ENCODE measurements around the gene PKP1.

Gene PKP1

DNA sequence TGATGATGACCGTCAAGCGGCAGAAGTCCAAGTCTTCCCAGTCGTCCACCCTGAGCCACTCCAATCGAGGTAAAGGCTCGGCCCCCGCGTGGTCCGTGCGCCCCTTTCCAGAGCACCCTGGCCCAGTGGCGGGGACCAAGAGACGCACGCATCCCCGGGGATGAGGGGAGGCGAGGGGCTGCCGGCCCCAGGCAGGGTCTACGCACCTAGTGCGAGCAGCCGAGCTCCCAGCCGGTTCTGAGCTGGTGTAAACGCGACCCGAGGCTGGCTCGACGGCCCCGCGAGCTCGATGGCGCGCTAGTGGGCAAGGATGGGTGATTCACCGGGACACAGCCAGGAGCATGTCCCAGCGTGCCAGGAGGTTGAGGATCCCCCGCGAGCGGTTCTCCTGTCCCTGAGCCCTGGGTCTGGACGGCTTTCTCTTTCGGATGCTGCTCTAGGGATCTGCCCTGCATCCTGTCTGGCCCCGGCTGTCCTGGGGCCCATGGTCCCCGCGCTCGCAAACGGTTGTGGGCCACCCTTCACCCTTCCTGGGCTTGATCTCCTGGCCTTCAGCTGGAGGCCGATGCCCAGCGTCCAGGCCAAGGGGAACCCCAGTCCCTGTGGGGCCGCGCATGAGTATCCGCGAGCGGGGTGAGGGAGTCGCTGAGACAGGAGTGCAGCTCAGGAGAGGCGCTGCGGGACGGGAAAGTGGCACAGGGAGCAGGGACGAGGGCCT is 689 bp downstream of the PKP1 start:
- DNase-seq: no peak

DNA sequence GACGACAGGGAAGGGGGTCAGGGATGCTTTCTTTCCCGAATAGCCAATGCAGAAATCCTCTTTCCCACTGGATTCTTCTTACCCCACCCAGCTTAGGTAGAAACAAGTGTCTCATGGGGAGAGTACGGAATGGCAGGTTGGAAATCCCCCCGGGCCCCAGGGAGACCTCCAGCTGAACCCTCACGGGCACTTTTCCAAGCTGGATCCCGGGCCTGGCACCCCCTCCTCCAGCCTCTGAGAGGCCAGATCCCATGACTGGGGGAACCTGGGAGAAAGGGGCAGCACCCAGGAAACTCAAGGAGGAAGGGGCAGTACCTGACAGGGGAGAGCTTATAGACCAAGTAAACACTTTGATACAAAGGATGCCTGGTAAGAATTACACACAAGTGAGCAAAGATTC is 1.3 kb downstream of the PKP1 start:
- DNase-seq: no peak

DNA sequence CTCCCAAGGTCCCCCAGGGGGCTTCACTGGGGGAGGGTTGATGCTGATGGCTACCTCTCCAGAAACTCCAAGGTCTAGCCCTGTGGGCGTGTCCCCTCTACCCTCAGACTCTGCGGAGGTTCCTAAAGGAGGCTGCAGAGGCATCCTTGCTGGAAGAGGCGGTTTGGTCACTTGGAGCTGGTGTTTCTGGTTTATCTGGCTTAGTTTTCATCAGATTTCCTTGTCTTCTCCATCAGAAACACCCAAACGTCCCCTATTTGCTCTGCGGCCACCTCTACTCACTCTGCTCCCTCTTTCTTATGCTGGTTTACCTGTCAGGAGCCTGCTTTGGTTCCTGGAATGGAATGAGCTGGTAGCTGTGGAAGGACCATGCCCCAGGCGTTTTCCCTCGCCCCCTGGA is 2.5 kb downstream of the PKP1 start:
- no peak for DNase-seq

DNA sequence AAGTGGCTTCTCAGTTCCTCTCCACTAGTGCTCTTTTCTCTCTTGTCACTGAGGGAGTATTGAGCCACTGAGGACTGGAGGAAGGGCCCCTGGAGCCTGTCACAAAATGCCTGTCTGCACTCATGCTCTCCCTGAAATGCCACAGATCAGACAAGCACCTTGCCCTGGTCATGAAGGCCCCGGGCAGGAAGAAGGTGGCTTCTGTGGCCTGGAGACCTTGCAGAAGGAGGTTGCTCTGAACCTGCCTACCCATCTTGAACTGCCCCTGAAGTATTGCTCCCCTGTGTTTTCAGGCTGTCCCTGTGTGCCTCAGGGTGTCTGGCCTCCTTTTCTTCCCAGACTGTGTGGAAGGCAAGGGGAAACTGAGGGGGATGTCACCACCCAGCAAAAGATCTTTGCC is 3.1 kb downstream of the PKP1 start:
- DNase-seq: no peak

DNA sequence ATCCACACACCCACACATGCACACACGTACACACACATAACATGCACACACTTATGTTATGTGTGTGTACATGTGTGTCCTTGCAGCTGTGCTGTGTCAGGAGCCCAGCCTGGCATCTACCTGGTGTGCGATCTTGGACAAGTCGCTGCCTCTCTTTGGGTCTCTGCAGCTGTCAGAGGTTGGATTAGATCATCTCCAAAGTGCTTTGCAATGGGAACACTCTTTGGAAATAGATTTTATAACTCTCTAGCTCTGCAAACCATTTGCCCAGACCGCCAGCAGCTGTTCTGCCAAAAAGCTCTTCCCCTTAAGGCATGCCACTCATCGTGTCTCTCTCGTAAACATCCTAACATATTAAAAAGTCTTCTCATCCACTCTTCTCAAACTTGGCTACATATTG is 4.7 kb downstream of the PKP1 start:
- no peak for DNase-seq

DNA sequence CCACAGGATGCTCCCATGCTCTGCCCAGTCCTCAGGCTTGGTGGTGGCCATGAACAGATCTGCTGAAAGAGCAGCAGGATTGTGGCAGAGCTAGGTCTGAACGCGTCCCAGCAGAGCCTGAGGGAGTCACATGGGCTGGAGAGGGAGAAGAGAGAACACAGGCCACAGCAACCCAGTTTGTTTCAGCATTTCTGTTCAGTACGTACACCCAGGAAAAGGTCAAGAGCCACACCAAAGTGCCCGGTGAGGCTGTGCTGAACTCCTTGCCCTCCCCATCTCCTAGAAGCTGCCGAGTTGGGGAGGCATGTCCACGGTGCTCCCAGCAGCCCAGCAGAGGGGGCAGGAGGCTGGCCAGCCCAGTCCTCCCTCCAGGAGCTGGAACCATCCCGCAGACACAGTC is 5.5 kb downstream of the PKP1 start:
- no peak for DNase-seq

DNA sequence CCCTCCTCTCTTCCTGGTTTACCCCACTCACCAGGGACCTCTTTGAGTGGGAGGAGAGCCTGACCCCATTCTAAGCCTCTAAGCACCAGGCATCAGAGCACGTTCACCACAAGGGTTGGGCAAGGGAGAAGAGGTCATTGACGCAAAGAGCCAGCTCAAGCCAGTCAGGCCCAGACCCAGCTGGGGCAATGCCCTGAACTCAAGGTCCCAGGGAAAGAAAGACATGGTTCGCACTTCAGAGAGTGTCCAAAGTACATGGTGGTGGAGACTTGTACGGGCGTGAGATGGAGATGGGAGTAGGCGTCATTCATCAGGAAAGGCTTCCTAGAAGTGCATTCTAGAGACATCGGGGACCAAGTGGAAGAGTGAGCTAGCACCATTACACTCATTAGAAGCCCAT is 7.2 kb downstream of the PKP1 start:
- no peak for DNase-seq

DNA sequence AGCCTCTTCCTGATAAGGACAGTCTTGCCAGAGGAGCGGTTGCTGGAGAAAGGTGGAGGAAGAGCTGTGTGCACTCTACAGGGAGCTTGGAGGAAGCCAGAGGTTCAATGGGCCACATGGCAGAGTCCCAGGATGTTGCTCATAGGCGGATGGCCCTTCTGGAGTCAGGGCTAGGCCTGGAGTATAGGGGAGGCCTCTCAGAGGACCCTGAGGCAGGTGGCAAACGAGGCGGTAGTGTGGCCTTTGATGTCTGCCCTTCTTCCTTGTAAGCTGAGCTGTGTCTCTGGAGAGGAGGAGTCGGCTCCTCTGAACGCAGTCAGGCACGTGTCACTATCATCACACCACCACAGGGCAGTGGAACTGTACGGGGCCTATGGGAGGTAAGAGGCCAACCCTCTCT is 8.6 kb downstream of the PKP1 start:
- no peak for DNase-seq

DNA sequence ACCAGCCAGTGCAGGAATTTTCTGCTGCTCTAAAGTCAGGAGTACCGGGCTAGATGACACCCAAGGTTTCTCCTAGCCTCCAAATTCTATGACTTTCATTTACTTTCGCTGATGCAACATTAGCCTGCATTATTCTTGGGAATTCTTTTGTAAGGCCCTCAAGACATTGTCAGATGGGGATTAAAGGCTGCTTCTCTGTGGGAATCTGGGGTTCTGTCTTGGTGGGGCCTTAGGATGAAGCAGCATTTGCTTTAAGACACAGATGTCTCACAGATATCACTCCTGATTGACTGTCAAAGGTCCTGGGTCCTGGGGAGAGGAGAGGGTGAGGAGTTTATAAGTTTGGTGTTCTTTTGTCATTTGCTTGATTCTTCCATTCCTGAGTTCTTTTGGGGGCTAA is 11.6 kb downstream of the PKP1 start:
- DNase-seq: no peak

DNA sequence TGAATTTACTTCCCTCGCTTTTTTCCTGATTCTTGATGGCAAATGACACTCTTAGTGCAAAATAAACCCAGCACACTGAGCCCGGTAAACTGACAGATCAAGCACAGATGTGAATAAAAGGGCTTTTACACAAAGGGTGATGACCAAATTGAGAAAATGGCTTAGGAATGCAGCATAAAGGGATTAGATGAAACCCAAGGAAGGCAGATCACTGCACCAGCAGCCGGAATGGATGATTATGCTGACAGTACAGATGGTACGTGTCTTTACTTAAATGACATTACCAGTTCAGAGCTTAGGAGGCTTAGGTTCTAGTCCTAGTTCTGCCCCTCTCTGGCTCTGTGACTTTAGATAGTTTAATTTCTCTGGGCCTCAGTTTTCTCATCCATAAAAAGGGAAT is 12.0 kb downstream of the PKP1 start:
- no peak for DNase-seq

DNA sequence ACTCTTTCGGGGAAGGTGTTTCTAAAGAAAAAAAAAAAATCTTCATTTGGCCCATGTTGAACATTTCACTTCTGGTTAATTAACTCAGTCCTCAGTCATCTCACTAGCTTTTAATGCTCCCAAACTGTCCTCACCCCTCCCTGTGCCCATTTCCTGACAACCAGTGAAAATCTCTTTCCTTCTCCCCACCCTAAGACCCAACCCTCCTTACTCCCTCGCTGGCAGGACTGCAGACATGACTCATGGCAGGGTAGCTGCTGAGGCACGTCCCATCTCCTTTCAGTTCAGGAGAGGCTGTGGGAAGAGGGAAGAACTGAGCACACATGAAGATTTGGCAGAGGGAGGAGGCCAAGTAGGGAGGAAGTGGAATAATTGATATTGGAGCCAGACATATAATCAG is 12.6 kb downstream of the PKP1 start:
- DNase-seq: no peak

DNA sequence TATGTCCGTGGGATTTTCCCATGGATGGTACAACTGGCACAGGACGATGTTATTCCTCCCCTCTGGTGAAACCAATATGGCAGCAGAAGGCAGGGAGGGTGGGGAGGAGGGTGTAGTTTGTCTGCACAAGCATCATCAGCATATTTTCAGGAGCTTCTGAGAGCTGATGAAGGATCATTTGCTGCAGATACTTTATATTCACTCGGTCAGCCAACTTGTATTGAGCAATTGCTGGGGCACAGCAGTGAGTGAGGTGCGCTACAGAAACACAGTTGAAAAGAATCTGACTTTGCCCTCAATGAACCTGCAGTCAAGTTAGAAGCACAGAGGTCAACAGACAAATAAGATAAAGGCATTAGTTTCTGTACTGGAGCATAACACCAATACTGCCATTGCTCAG is 13.0 kb downstream of the PKP1 start:
- no peak for DNase-seq

DNA sequence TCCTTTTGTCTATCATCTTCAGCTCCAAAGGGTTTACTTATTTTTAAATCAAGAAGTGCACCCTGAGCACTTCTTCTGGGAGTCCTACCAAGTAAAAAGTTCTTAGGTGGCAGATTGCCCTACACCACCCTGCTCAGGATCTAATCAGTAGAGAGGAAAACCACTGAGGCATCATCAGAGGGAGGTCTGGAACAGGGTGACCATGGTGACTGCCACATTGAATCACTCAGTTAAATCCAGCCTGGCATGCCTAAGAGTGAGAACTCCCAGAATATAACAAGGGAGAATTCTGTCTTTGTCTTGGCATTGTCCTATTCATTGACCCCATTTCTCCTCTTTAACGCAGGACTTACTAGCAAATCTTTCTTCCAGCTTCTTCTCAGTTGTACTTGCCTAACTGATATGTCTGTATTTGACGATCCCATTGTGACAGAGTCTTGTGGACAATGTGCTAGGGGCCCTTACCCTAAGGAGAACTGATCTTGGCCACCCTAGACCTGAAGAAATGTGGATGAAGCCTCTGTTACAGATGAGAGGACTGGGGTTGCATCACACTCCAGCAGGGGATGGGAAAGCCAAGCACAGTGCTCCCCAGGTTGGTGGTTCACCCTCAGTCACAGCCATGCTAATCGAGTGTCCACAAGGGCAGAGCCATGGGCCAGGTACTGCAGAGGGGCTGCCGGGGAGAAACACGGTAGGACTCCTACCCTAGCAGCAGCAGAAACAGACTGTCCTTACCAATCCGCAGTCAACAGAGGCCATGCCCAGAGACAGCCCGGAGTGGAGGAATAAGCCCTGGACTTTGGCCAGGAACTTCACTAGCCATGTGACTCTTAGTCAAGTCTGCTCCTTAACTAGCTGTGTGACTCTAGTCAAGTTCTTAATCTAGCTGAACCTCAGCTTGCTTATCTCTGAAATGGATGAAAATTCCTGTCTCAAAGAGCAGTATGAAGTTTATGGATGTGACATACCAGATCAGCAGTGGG is 15.4 kb downstream of the PKP1 start:
- DNase-seq: no peak

DNA sequence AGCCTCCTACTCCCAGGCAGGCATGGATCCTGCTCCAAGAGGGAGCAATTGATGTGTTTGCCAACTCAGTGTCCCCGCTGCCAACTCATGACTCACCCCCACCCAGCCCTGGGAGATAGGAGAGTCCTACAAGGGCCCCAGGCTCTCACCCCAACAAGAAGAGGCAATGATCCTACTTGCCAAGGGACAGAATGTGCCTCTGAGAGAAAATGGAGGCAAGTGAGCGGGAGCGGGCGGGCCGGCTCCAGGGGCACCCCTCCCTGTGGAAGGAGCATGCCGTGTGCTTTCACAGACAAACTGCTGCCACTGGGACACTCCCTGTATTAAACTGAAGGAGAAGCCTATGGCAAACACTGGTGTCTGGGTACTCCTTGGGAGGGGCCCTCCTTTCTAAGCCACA is 16.7 kb downstream of the PKP1 start:
- DNase-seq: no peak

DNA sequence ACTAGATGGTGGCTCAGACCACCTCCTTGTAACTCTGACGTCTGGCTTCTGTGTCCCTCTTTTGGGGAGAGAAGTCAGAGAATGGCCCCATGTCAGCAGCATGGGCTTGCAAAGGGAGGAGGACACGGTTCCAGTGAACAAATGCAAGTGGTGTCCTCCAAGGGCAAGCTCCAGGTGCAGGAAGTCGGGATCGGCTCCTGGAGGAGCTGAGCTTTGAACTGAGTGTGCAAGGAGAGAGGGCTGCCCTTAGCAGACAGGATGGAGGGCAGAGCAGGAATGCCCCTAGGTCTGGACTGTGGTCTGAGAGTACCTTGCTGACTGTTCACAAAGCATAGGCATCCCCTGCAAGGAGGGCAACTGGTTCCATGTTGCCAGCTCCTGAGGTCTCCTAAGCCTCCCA is 17.3 kb downstream of the PKP1 start:
- no peak for DNase-seq

DNA sequence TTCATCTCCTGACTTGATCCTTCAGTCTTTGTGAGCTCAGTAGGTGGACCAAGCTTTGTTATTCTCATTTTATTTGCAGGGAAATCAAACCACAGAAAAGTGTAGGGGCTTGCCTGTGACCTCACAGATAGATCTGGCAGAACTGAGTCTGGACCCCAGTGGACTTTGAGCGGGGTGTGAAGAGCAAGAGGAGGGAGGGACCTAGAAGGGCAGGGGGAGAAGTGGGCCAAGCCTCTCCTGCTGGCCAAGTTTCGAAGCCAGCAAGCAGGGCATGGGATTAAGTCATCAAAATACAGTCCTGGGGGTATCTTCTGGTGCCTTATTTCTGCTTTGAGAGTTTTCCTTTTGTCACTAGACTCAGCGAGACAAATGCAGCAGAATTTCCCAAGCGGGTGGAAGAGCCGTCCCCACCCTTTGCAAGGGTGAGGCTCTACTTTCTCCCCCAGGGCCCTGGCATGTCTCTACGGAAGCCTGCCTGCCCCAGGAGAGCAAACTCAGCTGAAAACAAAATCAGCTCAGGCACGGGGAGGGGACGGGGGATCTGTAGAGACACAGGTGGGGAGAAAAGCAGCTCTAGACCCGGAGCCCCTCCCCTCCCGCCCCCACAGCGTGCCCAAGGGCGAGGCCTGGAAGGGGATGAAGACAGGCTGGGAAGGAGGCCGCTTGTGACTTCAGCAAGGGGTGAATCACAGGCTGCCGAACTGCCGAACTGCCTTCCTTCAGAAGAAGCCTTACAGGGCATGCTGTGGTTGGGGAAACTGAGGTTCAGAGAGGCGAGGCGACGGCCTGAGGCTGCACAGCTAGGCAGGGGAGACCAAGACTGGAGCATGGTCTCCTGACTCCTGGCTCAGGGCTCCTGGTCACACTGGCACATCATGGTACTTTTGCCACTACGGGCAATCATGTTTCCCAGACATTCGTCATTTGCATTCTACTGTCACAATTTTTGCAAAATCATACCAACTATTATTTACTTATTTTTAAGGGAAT is 19.2 kb downstream of the PKP1 start:
- no peak for DNase-seq

DNA sequence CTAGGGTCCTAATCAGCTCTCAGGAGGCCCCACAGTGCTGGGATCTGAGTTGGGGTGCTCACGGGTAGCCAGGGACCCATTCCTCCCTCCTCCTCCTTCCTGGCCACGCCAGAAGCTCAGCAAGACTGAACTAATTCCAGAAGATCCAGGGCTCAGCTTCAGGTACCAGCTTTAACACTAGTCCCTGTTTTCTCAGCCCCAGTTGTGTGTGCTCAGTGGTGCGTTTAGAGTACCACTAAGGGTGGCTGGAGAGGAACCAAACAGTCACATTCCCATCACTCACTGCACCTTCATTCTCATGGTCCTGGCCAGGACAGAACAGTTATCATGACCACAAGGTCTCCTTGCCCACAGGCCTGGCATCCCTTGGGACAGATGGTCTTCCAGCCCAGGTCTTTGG is 20.8 kb downstream of the PKP1 start:
- DNase-seq: no peak

DNA sequence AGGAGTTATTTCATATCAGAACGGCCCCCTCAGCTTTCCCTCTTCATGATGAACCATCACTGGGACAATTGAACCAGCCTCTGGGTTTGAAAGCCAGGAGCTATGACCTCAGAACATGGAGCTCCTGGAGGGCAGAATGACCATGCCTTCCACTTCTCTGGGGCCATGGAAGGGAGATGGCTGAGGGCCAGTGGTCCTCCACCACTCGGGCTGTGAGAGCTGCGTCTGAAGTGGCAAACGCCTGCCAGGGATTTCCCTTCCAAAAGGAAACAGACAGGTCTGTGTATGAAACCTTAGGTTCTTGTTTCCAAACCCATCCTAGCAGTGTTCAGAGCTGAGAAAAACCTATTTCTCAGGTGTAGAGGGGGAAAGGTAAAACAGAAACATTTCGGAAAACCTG is 22.5 kb downstream of the PKP1 start:
- no peak for DNase-seq

DNA sequence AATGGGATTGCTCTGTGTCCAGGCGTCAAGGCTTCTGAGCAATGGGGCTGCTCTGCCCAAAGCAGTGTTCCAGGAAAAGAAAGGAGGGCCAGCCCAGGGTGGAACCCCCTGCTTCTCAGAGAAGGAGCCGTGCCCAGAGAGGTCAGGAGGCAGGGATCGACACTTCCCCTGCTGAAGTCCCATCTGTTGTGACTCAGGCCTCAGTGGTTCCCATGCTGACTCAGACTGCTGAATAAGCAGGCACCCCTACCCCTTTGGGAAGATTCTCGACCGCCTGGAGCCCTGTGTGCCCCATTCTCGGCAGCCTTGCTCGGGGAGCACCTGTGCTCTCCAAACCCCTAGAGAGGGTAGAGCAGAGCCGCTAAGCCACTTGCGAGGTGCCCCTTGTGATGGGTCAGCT is 23.9 kb downstream of the PKP1 start:
- no peak for DNase-seq

DNA sequence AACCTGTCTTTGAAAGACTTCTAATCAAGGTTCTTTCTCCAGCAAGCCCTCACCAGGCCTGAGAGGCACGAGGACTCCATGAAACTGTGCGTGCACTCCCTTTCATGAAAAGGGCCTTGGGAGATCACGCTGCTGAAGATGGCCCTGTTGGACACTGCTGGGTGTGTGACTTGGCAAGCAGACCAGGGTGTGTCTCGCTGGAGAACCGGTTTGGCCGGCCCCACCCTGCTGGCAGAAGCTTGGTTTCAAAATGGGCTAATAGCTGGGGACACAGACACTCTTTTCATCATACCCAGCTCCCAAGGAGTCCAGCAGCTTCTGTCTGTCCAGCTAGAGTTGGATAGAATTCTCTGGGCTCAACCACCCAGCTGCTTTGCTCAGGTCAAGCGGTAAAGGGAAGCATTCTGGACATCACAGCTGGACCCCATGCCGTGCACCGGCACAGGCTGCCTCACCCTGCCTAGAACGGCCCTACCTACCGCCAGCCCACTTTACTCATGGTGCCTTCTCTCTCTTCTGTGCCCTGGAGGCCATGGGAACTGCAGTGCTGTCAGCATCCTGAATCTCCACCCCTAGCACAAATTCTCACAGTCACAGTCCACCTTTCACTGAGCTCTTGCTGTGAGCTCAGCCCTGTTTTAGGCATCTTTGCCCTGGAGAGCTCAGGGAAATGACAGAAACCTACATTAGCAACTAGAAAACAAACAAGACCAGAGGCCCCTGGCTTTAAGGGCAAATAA is 24.6 kb downstream of the PKP1 start:
- DNase-seq: no peak

DNA sequence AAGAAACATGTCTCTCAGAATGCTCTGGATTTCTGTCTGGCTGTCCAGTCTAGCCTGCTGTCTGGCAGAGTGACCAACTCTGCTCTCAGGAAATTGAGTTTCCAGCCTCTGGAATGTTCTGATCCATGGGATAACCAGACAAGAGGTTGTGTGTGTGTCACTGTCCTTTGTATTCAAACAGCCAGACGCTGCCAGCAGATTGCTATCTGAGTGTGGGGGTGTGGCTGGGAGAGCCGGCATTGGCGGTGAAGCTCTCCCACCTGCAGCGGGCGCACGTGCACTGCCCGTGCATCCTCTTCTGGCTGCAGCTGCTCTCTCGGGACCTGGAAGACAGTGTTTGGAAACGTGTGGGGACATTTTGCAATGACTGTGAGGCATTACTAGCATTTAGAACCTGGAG is 26.1 kb downstream of the PKP1 start:
- DNase-seq: no peak

DNA sequence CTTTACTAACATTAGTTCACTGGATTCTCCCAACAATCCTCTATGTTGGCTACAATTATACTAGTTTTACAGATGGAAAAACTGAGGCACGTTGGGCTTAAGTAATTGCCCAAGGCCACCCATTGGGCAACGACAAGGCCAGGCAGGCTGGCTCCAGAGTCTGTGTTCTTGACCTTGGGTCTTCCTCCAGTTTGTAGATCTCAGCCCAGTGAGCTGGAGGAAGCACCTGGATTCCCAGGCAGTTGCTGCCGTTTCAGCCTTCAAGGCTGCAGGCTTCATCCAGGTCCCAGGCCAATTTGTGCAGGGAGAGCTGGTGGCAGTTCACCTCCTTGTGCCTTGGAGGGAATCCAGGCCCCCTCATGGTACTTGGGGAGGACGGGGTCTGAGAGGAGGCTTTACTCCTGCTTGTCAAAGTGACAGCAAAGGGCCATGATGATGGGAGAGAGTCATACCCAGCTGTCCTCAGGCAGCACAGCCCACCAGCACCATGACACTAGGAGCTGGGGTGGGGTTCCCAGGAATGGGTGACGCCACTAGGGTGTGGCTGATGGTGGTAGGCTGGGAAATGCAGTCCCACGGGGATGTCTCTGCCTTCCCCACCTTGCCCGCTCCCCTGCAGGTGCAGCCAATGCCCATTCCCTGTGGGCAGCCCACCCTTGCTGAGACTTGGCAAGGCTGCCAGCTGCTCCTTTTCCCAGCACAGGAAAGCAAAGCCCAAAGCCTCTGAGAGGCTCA is 27.1 kb downstream of the PKP1 start:
- DNase-seq: no peak
